Keratinocyte (primary cell): ENCODE measurements around the gene L3MBTL4. TPM values are rescaled to one million over a fixed set of nuclear protein-coding genes. Genes with fewer than 3 reads are reported as not detected.

ENCODE experiments used
- DNase-seq: peaks from one replicate; pipeline ENCODE4 v3.0.0-alpha.2; 2011; ENCODE audit warnings: low read depth, missing footprints, low spot score
- FAIRE-seq: peaks from 2 replicates; lab custom pipeline; 2011; peaks lifted over from hg19 to GRCh38; lab: Jason Lieb, UNC
- H2AFZ ChIP-seq: 2 replicates; pipeline ENCODE4 v1.6.0; 2012; ENCODE audit warnings: low read length, control low read depth, inconsistent platforms; ENCODE audit not compliant: control insufficient read depth
- H3K27ac ChIP-seq: 2 replicates; pipeline ENCODE4 v1.5.1; 2011; ENCODE audit warnings: low read length; ENCODE audit not compliant: control insufficient read depth, insufficient read depth
- H3K27me3 ChIP-seq: 3 replicates; pipeline ENCODE4 v1.6.0; 2011; ENCODE audit warnings: low read length; ENCODE audit not compliant: control insufficient read depth, insufficient read depth; ENCODE audit errors: extremely low read depth
- H3K36me3 ChIP-seq, 2 experiments: 2 replicates in 1 of 2; 3 replicates in 1 of 2; pipeline ENCODE4 v1.5.1; 2011; ENCODE audit warnings: low read length in 2 of 2, mild to moderate bottlenecking in 1 of 2; ENCODE audit not compliant: control insufficient read depth in 2 of 2, insufficient read depth in 2 of 2; ENCODE audit errors: extremely low read depth in 1 of 2
- H3K4me1 ChIP-seq: 3 replicates; pipeline ENCODE4 v1.5.1; 2011; ENCODE audit warnings: low read length; ENCODE audit not compliant: control insufficient read depth, insufficient read depth; ENCODE audit errors: extremely low read depth
- H3K4me2 ChIP-seq: 3 replicates; pipeline ENCODE4 v1.6.0; 2011; ENCODE audit warnings: low read depth, low read length; ENCODE audit not compliant: control insufficient read depth, insufficient read depth; ENCODE audit errors: extremely low read depth
- H3K4me3 ChIP-seq, 3 experiments: fragments of 200-600 bp in 1 of 3; sonication (generic) in 1 of 3; 2 replicates in 2 of 3; 3 replicates in 1 of 3; pipeline ENCODE4 v1.5.1; 2011 to 2016; ENCODE audit warnings: low read length in 3 of 3, mild to moderate bottlenecking in 3 of 3, control low read depth in 2 of 3, inconsistent platforms in 1 of 3, low read depth in 1 of 3, mixed read lengths in 1 of 3, mixed run types in 1 of 3, moderate library complexity in 1 of 3; ENCODE audit not compliant: control insufficient read depth in 2 of 3, insufficient read depth in 2 of 3; ENCODE audit errors: extremely low read depth in 1 of 3
- H3K79me2 ChIP-seq: 2 replicates; pipeline ENCODE4 v1.6.0; 2012; ENCODE audit warnings: low read length; ENCODE audit not compliant: control insufficient read depth, insufficient read depth
- H3K9ac ChIP-seq: 3 replicates; pipeline ENCODE4 v1.6.0; 2011; ENCODE audit warnings: low read length; ENCODE audit not compliant: control insufficient read depth, insufficient read depth; ENCODE audit errors: extremely low read depth
- H3K9me1 ChIP-seq: 3 replicates; pipeline ENCODE4 v1.6.0; 2011; ENCODE audit warnings: low read length; ENCODE audit not compliant: control insufficient read depth, insufficient read depth; ENCODE audit errors: extremely low read depth
- H3K9me3 ChIP-seq: 2 replicates; pipeline ENCODE4 v1.5.1; 2012; ENCODE audit warnings: low read depth, low read length; ENCODE audit not compliant: control insufficient read depth
- H4K20me1 ChIP-seq: 3 replicates; pipeline ENCODE4 v1.6.0; 2011; ENCODE audit warnings: low read length; ENCODE audit not compliant: control insufficient read depth, insufficient read depth; ENCODE audit errors: extremely low read depth
- CTCF ChIP-seq, 3 experiments: IDR thresholded peaks in 1 of 3; conservative IDR thresholded peaks in 1 of 3; optimal IDR thresholded peaks in 1 of 3; 2 replicates in 2 of 3; 3 replicates in 1 of 3; pipeline versions ENCODE3 to v1.5.1; 2011; ENCODE audit warnings: low read length in 3 of 3, mild to moderate bottlenecking in 3 of 3, moderate library complexity in 2 of 3, control low read depth in 1 of 3, inconsistent platforms in 1 of 3; ENCODE audit not compliant: insufficient read depth in 2 of 3; ENCODE audit errors: extremely low read depth in 1 of 3
- EZH2 ChIP-seq: IDR thresholded peaks from one replicate; pipeline ENCODE4 v1.6.1; 2012; ENCODE audit warnings: inconsistent platforms, mild to moderate bottlenecking, low read length, moderate library complexity
- dilution Hi-C: fragments of 300-500 bp; cut with MboI; formaldehyde crosslinking; loops from one replicate; pipeline ENCODE4 v1.7.0; 2020; ENCODE audit warnings: low sequenced_read_pairs; ENCODE audit not compliant: extremely low pct_ligation_motif_present
- polyA plus RNA-seq, 5 experiments: library from polyadenylated mRNA; depleted of rRNA in 3 of 5; stranded (reverse) in 3 of 5; stranded (forward) in 1 of 5; unstranded in 1 of 5; fragments of >200 nt; gene quantifications; 1 replicate in 1 of 5; 2 replicates in 3 of 5; 3 replicates in 1 of 5; pipeline versions ENCODE4 v1.2.1 to v1.2.3, GENCODE V29; 2011 to 2012; ENCODE audit warnings: missing spikeins in 2 of 5, low read depth in 1 of 5, low replicate concordance in 1 of 5

L3MBTL4 gene
- polyA plus RNA-seq, 1 donor (not counting 4 experiments of a cell fraction or from before 2014, with no cell fraction given), result 0.17 TPM

- H3K4me2 ChIP-seq, result no peak overlapping the region
- no peaks in the 10 kb centered on the region for H3K4me1 ChIP-seq
- H3K9ac ChIP-seq, result no peak overlapping the region
- H3K36me3 ChIP-seq, result no peaks in the 10 kb centered on the region
- H3K27me3 ChIP-seq, result no peaks in the 10 kb centered on the region
- no peak overlapping the region for H3K27ac ChIP-seq
- no peaks in the 10 kb centered on the region for H3K9me3 ChIP-seq
- TF ChIP-seq CTCF (optimal IDR thresholded peaks at IDR 0.05 in 1 of 3, IDR thresholded peaks at IDR 0.05 in 1 of 3, conservative IDR thresholded peaks at IDR 0.05 in 1 of 3; ENCODE audit: extremely low read depth in 1 of 3, insufficient read depth in 2 of 3, low read length in 3 of 3) (no peak), EZH2 (no peak)
- H2AFZ ChIP-seq, result no peak overlapping the region
- dilution Hi-C loops, result no loop called here
- H4K20me1 ChIP-seq, result no peaks in the 10 kb centered on the region
- H3K79me2 ChIP-seq, result no peaks in the 10 kb centered on the region
- no peak for FAIRE-seq
- no peak for DNase-seq
- H3K4me3 ChIP-seq, result no peak overlapping the region
- no peaks in the 10 kb centered on the region for H3K9me1 ChIP-seq
Observed at GRCh38 chr18:6331872-6332271, 82.8 kb downstream of the L3MBTL4 start.

GRCh38 chr18:6330786-6331185 is 83.9 kb downstream of the L3MBTL4 start:
- Histone ChIP-seq H3K4me3 (no peak overlapping the region), H4K20me1 (no peaks in the 10 kb centered on the region), H3K9me1 (no peaks in the 10 kb centered on the region), H3K36me3 (no peaks in the 10 kb centered on the region), H3K27me3 (no peaks in the 10 kb centered on the region), H3K9ac (no peak overlapping the region), H3K27ac (no peak overlapping the region), H3K79me2 (no peaks in the 10 kb centered on the region), H3K4me1 (no peaks in the 10 kb centered on the region), H3K9me3 (no peaks in the 10 kb centered on the region), H3K4me2 (no peak overlapping the region), H2AFZ (no peak overlapping the region)
- DNase-seq (no peak), FAIRE-seq (no peak)
- TF ChIP-seq EZH2, result no peak
- TF ChIP-seq CTCF (optimal IDR thresholded peaks at IDR 0.05 in 1 of 3, IDR thresholded peaks at IDR 0.05 in 1 of 3, conservative IDR thresholded peaks at IDR 0.05 in 1 of 3; ENCODE audit: extremely low read depth in 1 of 3, insufficient read depth in 2 of 3, low read length in 3 of 3), result no peak
- dilution Hi-C loops, result no loop called here
